HAP-1 (cell line): ENCODE results near the gene EIF1.
"Not testable (repeated sequence)": the region's sequence is repeated elsewhere in the genome, so short reads cannot be mapped to it uniquely, and the experiment has no call there.

Experiments
- DNase-seq, 2 experiments: peaks; one replicate each; pipeline ENCODE4 v3.0.0-alpha.2; 2016 to 2020; ENCODE audit warnings: low spot score in 2 of 2
- H3K27me3 ChIP-seq: fragments of 250-450 bp; sonication (Bioruptor Pico); 2 replicates; pipeline ENCODE4 v1.5.1; 2020; ENCODE audit warnings: low read depth, mild to moderate bottlenecking, moderate library complexity
- H3K36me3 ChIP-seq: fragments of 250-450 bp; sonication (Bioruptor Pico); replicated peaks from 2 replicates; pipeline ENCODE4 v1.5.1; 2020; ENCODE audit warnings: mild to moderate bottlenecking
- H3K4me1 ChIP-seq: fragments of 250-450 bp; sonication (Bioruptor Pico); 2 replicates; pipeline ENCODE4 v1.5.1; 2020; ENCODE audit warnings: mild to moderate bottlenecking
- H3K4me3 ChIP-seq: fragments of 250-450 bp; sonication (Bioruptor Pico); 2 replicates; pipeline ENCODE4 v1.5.1; 2020; ENCODE audit warnings: mild to moderate bottlenecking, moderate library complexity
- H3K9me3 ChIP-seq: fragments of 250-450 bp; sonication (Bioruptor Pico); 2 replicates; pipeline ENCODE4 v1.5.1; 2020; ENCODE audit warnings: mild to moderate bottlenecking, moderate library complexity
- in situ Hi-C: fragments of 300-500 bp; cut with MboI; formaldehyde crosslinking; loops from 3 replicates; pipeline ENCODE4 v1.14.3; 2020; ENCODE audit warnings: low sequenced_read_pairs, inconsistent platforms, mixed read lengths

Gene EIF1

DNA sequence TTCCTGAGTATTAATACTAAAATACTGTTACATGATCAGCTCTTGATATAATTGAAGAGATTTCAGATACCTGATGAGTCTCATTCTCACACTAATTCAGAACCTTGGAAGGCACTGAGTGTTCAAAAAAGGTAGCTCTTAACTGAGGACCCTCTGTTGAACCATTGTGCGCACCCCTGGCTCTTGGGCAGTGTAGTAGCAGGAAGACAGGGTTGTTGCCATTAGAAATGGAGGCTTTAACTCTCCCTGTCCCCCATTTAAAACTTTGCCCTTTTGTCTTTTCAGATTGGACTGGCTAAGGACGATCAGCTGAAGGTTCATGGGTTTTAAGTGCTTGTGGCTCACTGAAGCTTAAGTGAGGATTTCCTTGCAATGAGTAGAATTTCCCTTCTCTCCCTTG, 1.8 kb downstream of the EIF1 start:
- peaks cover 10% of the 10 kb centered on the region for H3K4me1 ChIP-seq
- in situ Hi-C loops = no loop called here
- H3K9me3 ChIP-seq = no peaks in the 10 kb centered on the region
- H3K27me3 ChIP-seq = no peaks in the 10 kb centered on the region
- DNase-seq = no peak
- peaks cover 50% of the 10 kb centered on the region for H3K36me3 ChIP-seq
- H3K4me3 ChIP-seq = peak overlapping the region; percentile 100

DNA sequence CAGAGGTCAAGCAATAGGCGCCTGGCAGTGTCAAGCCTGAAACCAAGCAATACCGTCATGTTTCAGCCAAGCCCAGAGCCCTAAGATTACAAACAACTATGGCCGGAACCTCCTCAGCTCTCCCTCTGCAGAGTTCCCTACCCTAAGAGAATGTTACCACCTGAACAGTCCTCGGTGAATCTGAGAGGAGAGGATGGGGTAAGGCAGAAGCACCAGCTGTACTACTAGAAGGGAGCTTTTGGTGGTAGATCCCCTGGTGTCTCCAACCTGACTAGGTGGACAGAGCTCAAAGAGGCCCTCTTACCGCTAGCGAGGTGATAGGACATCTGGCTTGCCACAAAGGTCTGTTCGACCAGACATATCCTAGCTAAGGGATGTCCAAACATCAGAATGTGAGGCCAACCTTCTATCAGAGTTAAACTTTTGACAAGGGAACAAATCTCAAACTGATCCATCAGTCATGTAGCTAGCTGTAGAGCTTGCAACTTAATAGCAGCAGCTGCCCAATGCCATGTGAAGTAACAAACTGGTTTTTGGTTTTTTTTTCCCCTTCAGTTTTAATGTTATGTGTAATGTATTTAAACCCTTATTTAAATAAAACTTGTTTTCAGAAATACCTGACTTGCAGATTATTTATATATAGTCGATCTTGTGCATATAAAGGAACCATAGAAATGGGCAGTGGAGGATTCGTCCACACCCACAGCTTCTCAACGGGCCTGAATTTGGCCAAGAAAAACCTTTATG, 2.5 kb downstream of the EIF1 start:
- Histone ChIP-seq H3K4me3 (no peak overlapping the region), H3K27me3 (no peaks in the 10 kb centered on the region), H3K9me3 (no peaks in the 10 kb centered on the region), H3K36me3 (peaks cover 50% of the 10 kb centered on the region), H3K4me1 (peaks cover 10% of the 10 kb centered on the region)
- in situ Hi-C loops = no loop called here
- DNase-seq = peak in 1 of 2 experiments; percentile 26

DNA sequence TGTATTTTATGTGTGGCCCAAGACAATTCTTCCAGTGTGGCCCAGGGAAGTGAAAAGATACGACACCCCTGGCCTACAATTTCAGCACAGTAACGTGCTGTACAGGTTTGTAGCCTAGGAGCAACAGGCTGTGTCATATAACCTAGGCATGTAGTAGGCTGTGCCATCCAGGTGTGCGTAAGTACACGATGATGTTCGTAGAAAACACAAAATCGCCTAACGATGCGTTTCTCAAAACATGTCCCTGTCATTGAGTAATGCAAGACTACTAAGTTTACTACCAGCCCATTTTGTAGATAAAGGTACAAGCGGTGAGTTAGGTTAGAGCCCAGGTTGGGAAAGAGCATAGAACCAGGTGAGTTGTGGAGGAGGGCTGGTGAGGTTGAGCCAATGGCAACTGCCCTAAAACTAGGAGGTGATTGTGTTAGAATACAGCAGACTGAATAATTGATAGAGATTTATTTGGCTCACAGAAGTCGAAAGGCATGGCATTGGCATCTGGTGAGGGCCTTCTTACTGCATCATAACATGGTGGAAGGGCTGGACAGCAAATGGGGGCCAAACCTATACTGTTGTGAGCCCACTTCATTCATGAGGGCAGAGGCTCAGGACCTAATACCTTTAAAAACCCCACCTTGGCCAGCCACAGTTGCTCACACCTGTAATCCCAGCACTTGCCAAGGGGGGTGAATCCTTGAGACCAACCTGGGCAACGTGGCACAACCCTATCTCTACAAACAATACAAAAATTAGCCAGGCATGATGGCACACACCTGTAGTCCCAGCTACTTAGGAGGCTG, 4.2 kb downstream of the EIF1 start:
- peaks cover 11% of the 10 kb centered on the region for H3K4me1 ChIP-seq
- H3K27me3 ChIP-seq = no peaks in the 10 kb centered on the region
- H3K4me3 ChIP-seq = no peak overlapping the region
- no peaks in the 10 kb centered on the region for H3K9me3 ChIP-seq
- H3K36me3 ChIP-seq = peaks cover 50% of the 10 kb centered on the region
- no peak for DNase-seq
- in situ Hi-C loops = no loop called here

DNA sequence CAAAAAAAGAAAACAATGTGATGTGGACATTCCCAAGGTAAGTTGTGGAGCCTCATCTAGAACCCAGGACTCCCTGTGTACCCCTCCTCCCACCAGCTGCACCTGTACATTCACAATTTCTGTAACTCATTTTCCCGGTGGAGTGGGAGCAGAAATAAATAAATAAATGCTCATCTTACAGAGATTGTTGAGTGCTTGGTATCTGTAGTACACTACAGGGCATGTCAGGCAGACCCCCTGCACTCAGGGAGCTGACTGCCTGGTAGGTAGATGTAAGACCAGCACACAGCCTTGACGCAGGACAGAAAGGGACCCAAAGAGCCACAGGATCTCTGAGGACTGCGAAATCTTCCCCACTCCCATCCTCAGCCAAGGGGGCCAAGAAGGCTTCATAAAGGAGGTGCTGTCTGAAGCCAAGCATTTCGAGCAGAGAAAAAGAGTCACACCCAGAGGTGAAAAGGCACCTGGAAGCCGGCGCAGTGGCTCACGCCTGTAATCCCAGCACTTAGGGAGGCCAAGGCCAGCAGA, 6.5 kb downstream of the EIF1 start:
- H3K4me1 ChIP-seq = peaks cover 4% of the 10 kb centered on the region; the same call in 1 of the 2 replicates
- in situ Hi-C loops = no loop called here
- no peak overlapping the region for H3K4me3 ChIP-seq
- DNase-seq = no peak
- peaks cover 35% of the 10 kb centered on the region for H3K36me3 ChIP-seq
- no peaks in the 10 kb centered on the region for H3K27me3 ChIP-seq
- no peaks in the 10 kb centered on the region for H3K9me3 ChIP-seq

DNA sequence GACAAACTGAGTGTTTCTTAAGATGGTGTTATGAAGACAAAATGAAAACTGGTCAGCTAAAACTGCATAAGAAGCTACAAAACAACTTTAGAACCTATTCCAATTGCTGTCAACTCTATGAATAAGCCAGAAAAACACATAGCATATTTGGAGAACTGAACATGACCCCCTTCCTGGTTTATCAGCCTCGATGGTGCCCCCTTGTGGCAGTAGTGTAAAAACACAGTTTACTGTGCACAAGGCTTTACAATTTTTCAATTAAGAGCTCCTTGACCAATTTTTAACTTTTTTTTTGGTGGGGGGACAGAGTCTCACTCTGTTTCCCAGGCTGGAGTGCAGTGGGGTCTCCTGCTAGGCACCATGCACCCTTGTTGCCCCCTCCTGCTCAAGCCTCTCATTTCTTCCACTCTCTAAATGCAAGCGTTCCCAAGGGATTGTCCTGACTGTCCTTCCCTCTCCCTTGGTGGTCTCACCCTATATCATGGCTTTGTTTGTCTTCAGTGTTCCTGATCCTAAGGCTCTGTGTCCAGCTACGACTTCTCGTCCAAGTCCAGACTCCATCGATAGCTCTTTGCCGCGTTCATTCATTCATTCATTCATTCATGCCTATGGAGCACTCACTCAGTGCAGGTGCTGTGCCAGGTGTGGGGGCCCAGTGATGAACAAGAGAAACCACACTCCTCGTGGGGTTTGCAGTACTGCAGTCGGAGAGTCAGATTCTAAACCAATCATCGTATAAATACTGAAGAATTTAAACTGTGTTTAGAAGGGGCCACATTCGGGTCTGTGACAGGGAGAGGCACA, 7.5 kb downstream of the EIF1 start:
- H3K27me3 ChIP-seq = no peaks in the 10 kb centered on the region
- no peak overlapping the region for H3K4me3 ChIP-seq
- 0 out of 2 replicates have a peak, but pooled peaks cover 4% of the 10 kb centered on the region for H3K4me1 ChIP-seq
- H3K36me3 ChIP-seq = peaks cover 25% of the 10 kb centered on the region
- in situ Hi-C loops = no loop called here
- H3K9me3 ChIP-seq = no peaks in the 10 kb centered on the region
- DNase-seq = peak; percentile 81 to 85

DNA sequence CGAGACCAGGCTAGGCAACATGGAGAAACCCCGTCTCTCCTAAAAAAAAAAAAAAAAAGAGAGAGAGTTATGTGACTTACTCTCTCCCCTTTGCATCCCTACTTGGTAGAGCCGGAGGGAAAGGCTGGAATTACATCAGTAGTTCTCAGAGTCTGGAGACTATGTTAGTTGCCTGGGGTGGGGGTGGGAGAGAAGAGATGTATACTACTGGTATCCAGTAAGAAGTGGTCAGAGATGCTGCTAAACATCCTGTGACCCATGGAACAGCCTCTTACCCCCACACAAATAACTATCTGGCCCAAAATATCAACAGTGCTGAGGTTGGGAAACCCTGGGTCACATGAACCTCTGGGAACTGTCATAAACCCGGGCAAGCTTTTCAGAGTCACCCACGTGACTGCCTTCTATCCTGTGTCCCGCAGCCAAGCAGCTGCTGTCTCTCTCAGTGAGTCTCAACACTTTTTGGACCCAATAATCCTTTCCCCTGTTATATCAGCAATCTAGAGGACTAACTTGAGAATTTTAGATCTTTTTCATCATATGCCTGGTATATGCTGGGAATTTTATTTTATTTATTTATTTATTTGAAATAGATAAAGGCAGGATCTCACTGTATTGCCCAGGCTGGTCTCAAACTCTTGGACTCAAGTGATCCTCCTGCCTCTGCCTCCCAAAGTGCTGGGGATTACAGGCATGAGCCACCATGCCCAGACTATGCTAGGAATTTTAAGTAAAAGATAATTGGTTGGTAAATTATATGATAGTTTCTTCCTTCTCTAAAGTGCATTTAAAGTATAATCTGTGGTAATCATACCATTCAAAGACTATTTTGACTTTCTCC, 8.7 kb downstream of the EIF1 start:
- Histone ChIP-seq H3K36me3 (peaks cover 14% of the 10 kb centered on the region), H3K27me3 (no peaks in the 10 kb centered on the region), H3K9me3 (no peaks in the 10 kb centered on the region), H3K4me1 (0 out of 2 replicates have a peak, but pooled peaks cover 4% of the 10 kb centered on the region), H3K4me3 (no peak overlapping the region)
- in situ Hi-C loops = no loop called here
- DNase-seq = peak in 1 of 2 experiments; percentile 29

DNA sequence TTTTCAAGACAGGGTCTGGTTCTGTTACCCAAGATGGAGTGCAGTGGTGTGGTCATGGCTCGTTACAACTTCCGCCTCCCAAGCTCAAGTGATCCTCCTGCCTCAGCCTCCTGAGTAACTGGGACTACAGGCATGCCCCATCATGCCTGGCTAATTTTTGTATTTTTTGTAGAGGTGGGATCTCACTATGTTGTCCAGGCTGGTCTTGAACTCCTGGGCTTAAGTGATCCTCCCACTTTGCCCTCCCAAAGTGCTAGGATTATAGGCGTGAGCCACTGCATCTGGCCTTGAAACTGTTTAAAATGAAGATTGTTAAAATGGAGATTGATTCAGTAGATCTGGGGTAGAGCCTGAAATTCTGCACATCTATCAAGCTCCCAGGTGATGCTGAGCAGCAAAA, 12.2 kb downstream of the EIF1 start:
- DNase-seq, H3K27me3 ChIP-seq, H3K4me3 ChIP-seq, in situ Hi-C loops, H3K9me3 ChIP-seq, H3K36me3 ChIP-seq: not testable (repeated sequence)
- peaks cover 14% of the 10 kb centered on the region for H3K4me1 ChIP-seq

DNA sequence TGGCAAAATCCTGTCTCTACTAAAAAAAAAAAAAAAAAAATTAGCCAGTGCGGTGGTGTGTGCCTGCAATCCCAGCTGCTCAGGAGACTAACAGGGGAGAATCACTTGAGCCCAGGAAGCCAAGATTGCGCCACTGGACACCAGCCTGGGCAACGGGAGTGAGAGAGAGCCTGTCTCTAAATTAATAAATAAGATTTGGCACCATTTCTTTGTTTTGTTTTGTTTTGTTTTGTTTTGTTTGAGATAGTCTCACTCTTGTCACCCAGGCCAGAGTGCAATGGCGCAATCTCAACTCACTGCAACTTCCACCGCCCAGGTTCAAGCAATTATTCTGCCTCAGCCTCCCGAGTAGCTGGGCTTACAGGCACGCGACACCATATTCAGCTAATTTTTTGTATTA, 14.0 kb downstream of the EIF1 start:
- Histone ChIP-seq H3K9me3 (no peaks in the 10 kb centered on the region), H3K4me1 (peaks cover 14% of the 10 kb centered on the region), H3K36me3 (no peaks in the 10 kb centered on the region), H3K27me3 (no peaks in the 10 kb centered on the region), H3K4me3 (no peak overlapping the region)
- in situ Hi-C loops = no loop called here
- DNase-seq = no peak

DNA sequence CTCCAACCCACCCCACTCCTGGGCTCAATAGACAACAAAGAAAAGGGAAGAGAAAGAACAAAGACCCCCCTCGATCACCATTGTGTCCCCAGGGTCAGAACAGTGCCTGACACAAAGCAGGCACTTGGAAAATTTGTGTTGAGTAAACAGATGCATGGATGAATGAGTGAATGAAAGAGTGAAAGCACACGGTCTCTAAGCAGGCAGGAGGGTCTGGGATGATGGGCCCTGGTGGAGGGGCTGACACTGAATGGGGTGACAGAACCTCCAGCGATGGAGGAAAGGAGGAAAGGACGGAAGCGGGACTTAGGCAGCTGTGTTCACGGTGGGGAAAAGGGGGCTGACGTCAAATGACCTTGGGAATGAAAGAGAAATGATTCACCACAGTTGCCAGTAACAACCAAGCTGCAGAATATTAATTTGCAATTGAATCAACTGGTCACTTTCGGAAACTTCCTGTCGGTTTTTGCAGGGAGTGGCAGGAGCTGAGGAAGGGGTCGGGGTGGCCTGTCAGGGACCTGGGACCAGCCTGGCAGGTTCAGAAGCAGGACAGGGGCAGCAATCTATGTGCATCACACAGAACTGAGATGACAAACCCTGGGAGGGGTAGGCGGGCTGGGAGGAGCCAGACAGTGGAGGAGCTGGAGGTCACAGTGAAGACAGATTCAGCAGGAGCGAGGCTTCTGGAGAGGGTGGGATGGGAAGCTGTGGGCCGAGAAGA, 16.7 kb downstream of the EIF1 start:
- DNase-seq = peak; percentile 63 to 64
- H3K4me1 ChIP-seq = peaks cover 14% of the 10 kb centered on the region
- no peaks in the 10 kb centered on the region for H3K9me3 ChIP-seq
- H3K36me3 ChIP-seq = no peaks in the 10 kb centered on the region
- no peaks in the 10 kb centered on the region for H3K27me3 ChIP-seq
- in situ Hi-C loops = no loop called here
- no peak overlapping the region for H3K4me3 ChIP-seq

DNA sequence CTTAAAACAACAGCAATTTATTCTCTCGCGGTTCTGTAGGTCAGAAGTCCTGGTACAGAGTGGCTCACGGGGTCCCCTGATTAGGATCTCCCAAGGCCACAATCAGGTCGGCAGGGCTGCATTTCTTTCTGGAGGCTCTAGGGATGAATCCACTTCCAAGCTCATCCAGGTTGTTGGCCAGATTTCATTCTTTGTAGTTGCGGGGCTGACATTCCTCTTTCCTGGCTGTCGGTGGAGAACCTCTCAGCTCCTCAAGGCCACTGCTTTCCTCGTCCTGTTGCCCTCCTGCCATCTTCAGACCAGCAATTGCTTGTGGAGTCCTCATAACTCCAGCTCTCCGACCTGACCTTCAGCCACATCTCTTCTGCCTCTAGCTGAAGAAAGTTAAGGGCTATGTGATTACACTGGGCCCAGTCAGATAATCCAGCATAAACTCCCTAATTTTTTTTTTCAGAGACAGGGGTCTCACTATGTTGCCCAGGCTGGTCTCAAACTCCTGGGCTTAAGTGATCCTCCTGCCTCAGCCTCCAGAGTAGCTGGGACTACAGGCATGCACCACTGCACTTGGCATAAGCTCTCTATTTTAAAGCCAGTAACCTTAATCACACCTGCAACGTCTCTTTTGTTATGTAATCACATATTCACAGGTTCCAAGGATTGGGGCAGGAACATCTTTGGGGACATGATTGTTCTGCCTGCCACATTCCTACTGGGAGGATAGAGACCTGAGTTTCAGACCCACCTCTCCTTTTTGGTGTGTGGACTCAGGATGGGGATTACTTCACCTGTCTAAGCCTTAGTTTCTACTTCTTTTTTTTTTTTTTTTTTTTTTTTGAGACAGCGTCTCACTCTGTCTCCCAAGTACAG, 19.4 kb downstream of the EIF1 start:
- in situ Hi-C loops = no loop called here
- no peak overlapping the region for H3K4me3 ChIP-seq
- H3K36me3 ChIP-seq = no peaks in the 10 kb centered on the region
- H3K4me1 ChIP-seq = peaks cover 14% of the 10 kb centered on the region
- no peak for DNase-seq
- H3K9me3 ChIP-seq = no peaks in the 10 kb centered on the region
- H3K27me3 ChIP-seq = no peaks in the 10 kb centered on the region

DNA sequence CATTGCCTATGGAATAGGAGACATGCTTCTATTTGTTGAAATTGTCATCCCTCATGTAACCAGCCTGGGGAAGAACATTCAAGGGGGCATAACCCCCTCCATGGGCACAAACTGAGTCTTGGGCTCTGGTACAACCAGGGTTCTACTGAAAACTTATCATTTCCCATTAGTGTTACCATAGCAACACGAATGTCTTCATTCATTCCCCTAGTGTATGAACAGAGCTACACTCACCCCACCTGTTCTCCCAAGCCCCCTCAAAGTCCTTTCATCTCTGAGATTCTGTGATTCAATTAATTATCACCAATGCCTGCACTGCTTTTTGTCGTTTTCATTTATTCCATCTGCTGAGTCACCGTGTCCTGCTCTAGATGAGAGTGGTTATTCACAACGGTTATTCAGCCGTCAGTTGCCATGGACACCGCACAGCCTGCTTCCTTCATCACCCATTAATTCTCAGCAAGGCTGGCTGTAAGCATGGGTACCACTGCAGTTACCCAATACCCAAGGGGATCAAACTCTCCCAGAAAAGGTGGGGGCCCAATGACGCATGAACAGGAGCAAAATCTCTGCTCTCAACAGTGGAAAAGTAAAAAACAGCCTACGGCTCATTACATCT, 21.9 kb downstream of the EIF1 start:
- Histone ChIP-seq H3K4me1 (peaks cover 6% of the 10 kb centered on the region), H3K4me3 (no peak overlapping the region), H3K27me3 (no peaks in the 10 kb centered on the region), H3K36me3 (no peaks in the 10 kb centered on the region), H3K9me3 (no peaks in the 10 kb centered on the region)
- in situ Hi-C loops = no loop called here
- peak in 1 of 2 experiments; percentile 48 for DNase-seq
